Nephron (organoid): ENCODE measurements around the gene SELENOF.

Experiments used
- H3K27ac Mint-ChIP-seq, 3 experiments: 2 replicates each; pipeline ENCODE4 v1.8.0; 2020; ENCODE audit warnings: mixed read lengths in 3 of 3, mild to moderate bottlenecking in 2 of 3, moderate library complexity in 1 of 3
- H3K27me3 Mint-ChIP-seq: 2 replicates; pipeline ENCODE4 v1.8.0; 2021; ENCODE audit warnings: low read depth, mild to moderate bottlenecking, moderate library complexity, mixed read lengths
- H3K36me3 Mint-ChIP-seq: 2 replicates; pipeline ENCODE4 v1.8.0; 2020; ENCODE audit warnings: low read depth, mixed read lengths
- H3K4me1 Mint-ChIP-seq: 2 replicates; pipeline ENCODE4 v1.8.0; 2020; ENCODE audit warnings: mixed read lengths
- H3K4me3 Mint-ChIP-seq, 3 experiments: 2 replicates each; pipeline ENCODE4 v1.8.0; 2020; ENCODE audit warnings: mild to moderate bottlenecking in 3 of 3, mixed read lengths in 3 of 3, moderate library complexity in 2 of 3
- H3K9me3 Mint-ChIP-seq: 2 replicates; pipeline ENCODE4 v1.8.0; 2020; ENCODE audit warnings: mixed read lengths
- TF ChIP-seq, protein P1 (sequence below), 3 experiments: fragments of 200-600 bp; sonication (generic); IDR thresholded peaks; one replicate each; pipeline ENCODE4 v1.5.0; 2021; ENCODE audit warnings: antibody characterized with exemption in 3 of 3; ENCODE audit not compliant: unreplicated experiment in 3 of 3

Gene SELENOF

DNA sequence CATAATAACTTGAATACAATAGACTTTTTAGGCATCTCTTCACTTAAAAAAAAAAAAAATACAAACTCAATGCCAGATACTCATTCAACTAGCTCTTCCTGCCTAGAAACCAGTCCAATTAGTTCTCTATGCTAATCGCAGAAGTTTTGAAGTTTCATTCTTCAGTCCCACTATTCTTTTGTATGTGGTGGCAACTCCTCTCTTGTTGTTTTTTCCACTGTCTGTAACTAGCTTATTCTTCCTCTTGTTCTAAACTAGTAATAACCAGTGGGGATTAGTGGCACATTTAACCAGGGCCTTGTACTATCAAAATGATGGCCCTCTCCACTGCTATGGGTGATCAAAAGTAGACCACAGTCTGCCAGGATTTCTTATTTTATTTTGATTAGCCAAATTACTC is 52.5 kb downstream of the SELENOF start:
- Mint-ChIP-seq H3K9me3 (no peaks in the 10 kb centered on the region), H3K4me1 (no peaks in the 10 kb centered on the region), H3K36me3 (peaks cover 36% of the 10 kb centered on the region), H3K4me3 (no peak overlapping the region), H3K27me3 (no peaks in the 10 kb centered on the region), H3K27ac (peak overlapping the region in 1 of 3 experiments; percentile 30)
- TF ChIP-seq, protein P1, sequence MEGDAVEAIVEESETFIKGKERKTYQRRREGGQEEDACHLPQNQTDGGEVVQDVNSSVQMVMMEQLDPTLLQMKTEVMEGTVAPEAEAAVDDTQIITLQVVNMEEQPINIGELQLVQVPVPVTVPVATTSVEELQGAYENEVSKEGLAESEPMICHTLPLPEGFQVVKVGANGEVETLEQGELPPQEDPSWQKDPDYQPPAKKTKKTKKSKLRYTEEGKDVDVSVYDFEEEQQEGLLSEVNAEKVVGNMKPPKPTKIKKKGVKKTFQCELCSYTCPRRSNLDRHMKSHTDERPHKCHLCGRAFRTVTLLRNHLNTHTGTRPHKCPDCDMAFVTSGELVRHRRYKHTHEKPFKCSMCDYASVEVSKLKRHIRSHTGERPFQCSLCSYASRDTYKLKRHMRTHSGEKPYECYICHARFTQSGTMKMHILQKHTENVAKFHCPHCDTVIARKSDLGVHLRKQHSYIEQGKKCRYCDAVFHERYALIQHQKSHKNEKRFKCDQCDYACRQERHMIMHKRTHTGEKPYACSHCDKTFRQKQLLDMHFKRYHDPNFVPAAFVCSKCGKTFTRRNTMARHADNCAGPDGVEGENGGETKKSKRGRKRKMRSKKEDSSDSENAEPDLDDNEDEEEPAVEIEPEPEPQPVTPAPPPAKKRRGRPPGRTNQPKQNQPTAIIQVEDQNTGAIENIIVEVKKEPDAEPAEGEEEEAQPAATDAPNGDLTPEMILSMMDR (IDR thresholded peaks at IDR 0.05; ENCODE audit: unreplicated experiment in 3 of 3), result no peak

DNA sequence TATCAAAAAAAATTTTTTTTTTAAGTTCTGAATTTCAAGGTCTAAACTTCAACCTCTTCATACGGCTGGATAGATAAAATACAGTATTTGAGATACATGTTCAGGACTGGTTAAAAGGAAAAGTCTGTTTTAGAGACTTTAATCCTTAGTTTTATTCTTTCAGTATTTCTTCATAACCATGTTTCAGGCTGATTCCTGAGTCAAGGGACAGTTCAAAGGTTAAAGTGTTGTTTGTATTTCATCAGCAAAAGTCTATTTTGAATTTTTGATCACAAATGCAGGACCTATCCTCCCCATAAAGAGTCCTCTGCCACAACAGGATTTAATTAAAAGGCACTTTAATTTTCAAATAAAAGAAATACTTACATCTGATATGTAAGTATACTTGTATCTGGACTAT is 53.5 kb downstream of the SELENOF start:
- H3K4me1 Mint-ChIP-seq, result no peaks in the 10 kb centered on the region
- TF ChIP-seq, protein P1 (IDR thresholded peaks at IDR 0.05; ENCODE audit: unreplicated experiment in 3 of 3), result no peak
- no peaks in the 10 kb centered on the region for H3K27me3 Mint-ChIP-seq
- no peak overlapping the region for H3K27ac Mint-ChIP-seq
- no peak overlapping the region for H3K4me3 Mint-ChIP-seq
- H3K36me3 Mint-ChIP-seq, result peaks cover 28% of the 10 kb centered on the region
- H3K9me3 Mint-ChIP-seq, result no peaks in the 10 kb centered on the region

DNA sequence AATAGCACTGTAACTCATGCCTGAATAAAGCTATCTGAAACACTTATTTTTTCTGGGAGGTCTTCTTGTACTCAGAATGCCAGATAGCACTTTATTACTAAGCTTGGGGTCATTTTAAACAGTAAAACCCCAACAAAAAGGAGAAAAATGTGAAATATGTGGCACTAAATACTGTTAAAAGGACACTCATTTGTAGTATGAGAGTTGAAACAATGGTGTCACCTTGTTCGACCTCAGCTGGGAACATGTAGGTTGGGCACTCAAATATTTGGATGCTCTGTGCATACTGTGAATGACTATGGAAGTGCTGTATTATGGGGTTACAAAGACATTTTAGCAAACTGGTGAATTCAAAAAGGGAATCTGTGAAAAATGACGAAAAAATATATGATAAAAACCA is 53.9 kb downstream of the SELENOF start:
- Mint-ChIP-seq H3K27me3 (no peaks in the 10 kb centered on the region), H3K4me3 (no peak overlapping the region), H3K36me3 (peaks cover 24% of the 10 kb centered on the region), H3K27ac (no peak overlapping the region), H3K4me1 (no peaks in the 10 kb centered on the region), H3K9me3 (no peaks in the 10 kb centered on the region)
- TF ChIP-seq, protein P1 (IDR thresholded peaks at IDR 0.05; ENCODE audit: unreplicated experiment in 3 of 3), result no peak

DNA sequence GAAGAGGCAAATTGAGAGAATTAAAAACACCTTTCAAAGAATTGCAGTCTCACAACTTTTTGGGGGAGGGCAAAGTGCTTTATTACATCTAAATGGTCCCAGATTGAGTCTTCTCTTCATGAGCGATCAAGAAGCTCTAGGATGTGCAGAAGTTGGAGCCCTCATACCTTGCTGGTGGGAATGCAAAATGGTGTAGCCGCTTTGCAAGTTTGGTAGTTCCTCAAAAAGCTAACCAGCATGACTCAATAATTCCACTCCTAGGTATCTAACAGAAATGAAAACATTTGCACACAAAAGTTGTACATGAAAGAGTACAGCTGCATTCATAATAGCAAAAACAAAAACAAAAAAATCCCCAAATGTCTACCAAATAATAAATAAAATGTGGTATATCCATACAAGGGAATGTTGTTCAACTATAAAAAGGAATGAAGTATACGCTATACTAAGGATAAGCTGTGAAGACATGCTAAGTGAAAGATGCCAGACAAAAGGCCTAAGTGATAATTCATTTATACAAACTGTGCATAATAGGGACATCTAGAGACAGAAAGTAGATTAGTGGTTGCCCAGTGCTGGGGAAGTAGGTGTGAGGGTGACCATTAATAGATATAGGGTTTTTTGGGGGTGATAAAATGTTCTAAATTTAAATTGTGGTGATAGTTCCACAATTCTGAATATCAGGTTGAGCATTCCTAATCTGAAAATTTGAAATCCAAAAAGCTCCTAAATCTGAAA is 55.2 kb downstream of the SELENOF start:
- H3K4me3 Mint-ChIP-seq, result no peak overlapping the region
- H3K27me3 Mint-ChIP-seq, result no peaks in the 10 kb centered on the region
- no peak overlapping the region for H3K27ac Mint-ChIP-seq
- H3K9me3 Mint-ChIP-seq, result no peaks in the 10 kb centered on the region
- peaks cover 23% of the 10 kb centered on the region for H3K36me3 Mint-ChIP-seq
- H3K4me1 Mint-ChIP-seq, result no peaks in the 10 kb centered on the region
- TF ChIP-seq, protein P1 (IDR thresholded peaks at IDR 0.05; ENCODE audit: unreplicated experiment in 3 of 3), result no peak

DNA sequence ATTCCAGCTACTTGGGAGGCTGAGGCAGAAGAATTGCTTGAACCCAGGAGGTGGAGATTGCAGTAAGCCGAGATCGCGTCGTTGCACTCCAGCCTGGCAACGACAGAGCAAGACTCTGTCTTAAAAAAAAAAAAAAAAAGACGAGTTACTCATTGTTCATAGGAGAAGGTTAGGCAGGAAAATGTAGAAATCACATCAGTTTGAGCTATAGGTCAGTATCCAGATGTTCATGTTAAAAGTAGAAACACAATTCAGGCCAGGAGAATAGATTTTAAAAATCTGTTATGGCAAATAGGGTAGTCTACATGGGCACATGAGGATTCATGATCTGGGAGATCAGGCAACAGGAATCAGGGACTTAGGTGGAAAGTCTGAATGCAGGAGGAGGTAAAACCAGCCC is 57.7 kb downstream of the SELENOF start:
- Mint-ChIP-seq H3K4me3 (no peak overlapping the region), H3K27me3 (no peaks in the 10 kb centered on the region), H3K27ac (no peak overlapping the region), H3K36me3 (peaks cover 15% of the 10 kb centered on the region), H3K4me1 (no peaks in the 10 kb centered on the region), H3K9me3 (no peaks in the 10 kb centered on the region)
- TF ChIP-seq, protein P1 (IDR thresholded peaks at IDR 0.05; ENCODE audit: unreplicated experiment in 3 of 3), result no peak

DNA sequence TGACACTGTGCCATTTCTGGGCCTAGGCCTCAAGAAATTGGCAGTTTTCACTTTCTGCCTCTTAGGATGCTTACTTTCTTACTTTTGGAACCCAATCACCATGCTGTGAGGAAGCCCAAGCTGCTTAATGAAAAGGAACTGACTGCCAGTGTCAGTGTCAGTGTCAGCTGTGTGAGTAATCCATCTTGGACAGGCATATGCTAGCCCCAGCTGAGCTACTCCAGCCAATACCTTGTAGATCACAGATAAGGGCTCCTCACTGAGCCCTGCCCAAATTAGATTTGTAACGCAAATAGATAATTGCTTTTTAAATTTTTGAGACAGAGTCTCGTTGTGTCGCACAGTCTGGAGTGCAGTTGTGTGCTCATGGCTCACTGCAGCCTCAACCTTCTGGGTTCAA is 59.6 kb downstream of the SELENOF start:
- peaks cover 9% of the 10 kb centered on the region for H3K36me3 Mint-ChIP-seq
- H3K27ac Mint-ChIP-seq, result no peak overlapping the region
- no peaks in the 10 kb centered on the region for H3K9me3 Mint-ChIP-seq
- H3K4me1 Mint-ChIP-seq, result peaks cover 6% of the 10 kb centered on the region
- TF ChIP-seq, protein P1 (IDR thresholded peaks at IDR 0.05; ENCODE audit: unreplicated experiment in 3 of 3), result no peak
- peaks cover 3% of the 10 kb centered on the region for H3K27me3 Mint-ChIP-seq
- H3K4me3 Mint-ChIP-seq, result no peak overlapping the region
